ENCODE results near the gene DDX24. TPM values are rescaled to one million over a fixed set of nuclear protein-coding genes. Genes with fewer than 3 reads are reported as not detected.

DDX24 gene
- polyA plus RNA-seq, 2 of the 4 experiments (the other 2 are of a cell fraction): 121 to 161 TPM

DNA sequence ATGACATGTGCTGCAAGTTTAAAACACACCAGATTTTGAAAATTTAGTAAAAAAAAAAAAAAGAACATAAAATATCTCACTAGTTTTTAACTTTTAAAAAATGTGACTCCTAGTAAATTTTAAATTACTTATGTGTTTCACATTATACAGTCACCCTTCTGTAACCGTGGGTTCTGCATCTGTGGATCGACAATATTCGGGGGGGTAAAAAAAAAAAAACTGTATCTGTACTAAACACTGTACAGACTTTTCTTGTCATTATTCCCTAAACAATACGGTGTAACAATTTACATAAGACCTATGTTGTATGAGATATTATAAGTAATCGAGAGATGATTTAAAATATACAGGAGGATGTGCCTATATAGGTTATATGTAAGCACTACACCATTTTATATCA lies 3.2 kb downstream of the DDX24 start:
- Histone ChIP-seq H3K9me3 (peaks cover 40% of the 10 kb centered on the region; the same call in 2 of the 3 replicates), H3K4me2 (no peak overlapping the region), H3K27ac (no peak overlapping the region), H3K4me3 (no peak overlapping the region), H3K4me1 (peaks cover 14% of the 10 kb centered on the region)
- ATAC-seq: no peak
- FAIRE-seq: no peak
- WGBS (ENCODE audit: missing lambda C conversion rate): 96% methylated on average over 5 of the region's 5 CpGs
- CTCF ChIA-PET: interaction anchor here (0.8 to 2.2 kb wide), 2 partner anchors 42 to 138 kb away, joined by 3 to 8 read pairs; no protein-coding TSS in a partner anchor
- no peak for DNase-seq (ENCODE audit: low read depth in 1 of 2, low spot score in 1 of 2)
- TF ChIP-seq, protein P1, sequence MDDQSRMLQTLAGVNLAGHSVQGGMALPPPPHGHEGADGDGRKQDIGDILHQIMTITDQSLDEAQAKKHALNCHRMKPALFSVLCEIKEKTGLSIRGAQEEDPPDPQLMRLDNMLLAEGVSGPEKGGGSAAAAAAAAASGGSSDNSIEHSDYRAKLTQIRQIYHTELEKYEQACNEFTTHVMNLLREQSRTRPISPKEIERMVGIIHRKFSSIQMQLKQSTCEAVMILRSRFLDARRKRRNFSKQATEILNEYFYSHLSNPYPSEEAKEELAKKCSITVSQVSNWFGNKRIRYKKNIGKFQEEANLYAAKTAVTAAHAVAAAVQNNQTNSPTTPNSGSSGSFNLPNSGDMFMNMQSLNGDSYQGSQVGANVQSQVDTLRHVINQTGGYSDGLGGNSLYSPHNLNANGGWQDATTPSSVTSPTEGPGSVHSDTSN (IDR thresholded peaks at IDR 0.05): no peak
- TF ChIP-seq POLR2AphosphoS2 (conservative IDR thresholded peaks at IDR 0.05; ENCODE audit: low read length) (no peak), MAZ (IDR thresholded peaks at IDR 0.05; ENCODE audit: borderline replicate concordance, low read depth, low read length) (no peak), POLR2A (IDR thresholded peaks at IDR 0.05; ENCODE audit: low read length) (no peak), JUN (IDR thresholded peaks at IDR 0.05) (no peak), CBX2 (IDR thresholded peaks at IDR 0.05; ENCODE audit: borderline replicate concordance, low read depth) (no peak), NPAS2 (CRISPR knock-in tag; IDR thresholded peaks at IDR 0.05; ENCODE audit: borderline replicate concordance) (no peak), MYC (IDR thresholded peaks at IDR 0.05; ENCODE audit: borderline replicate concordance, low read length) (no peak), KDM1A (IDR thresholded peaks at IDR 0.05; ENCODE audit: low read depth) (no peak), GATA3 (IDR thresholded peaks at IDR 0.05; ENCODE audit: borderline replicate concordance) (no peak), KDM5A (IDR thresholded peaks at IDR 0.05) (no peak), ZFP36 (IDR thresholded peaks at IDR 0.05; ENCODE audit: borderline replicate concordance, partially characterized antibody) (no peak), HEYL (CRISPR knock-in tag; IDR thresholded peaks at IDR 0.05) (no peak), HOXB5 (CRISPR knock-in tag; IDR thresholded peaks at IDR 0.05) (no peak), CBX8 (IDR thresholded peaks at IDR 0.05) (no peak), JUNB (IDR thresholded peaks at IDR 0.05) (no peak), NFE2L2 (conservative IDR thresholded peaks at IDR 0.05; ENCODE audit: low read length) (no peak)
- TF ChIP-seq, protein P2, sequence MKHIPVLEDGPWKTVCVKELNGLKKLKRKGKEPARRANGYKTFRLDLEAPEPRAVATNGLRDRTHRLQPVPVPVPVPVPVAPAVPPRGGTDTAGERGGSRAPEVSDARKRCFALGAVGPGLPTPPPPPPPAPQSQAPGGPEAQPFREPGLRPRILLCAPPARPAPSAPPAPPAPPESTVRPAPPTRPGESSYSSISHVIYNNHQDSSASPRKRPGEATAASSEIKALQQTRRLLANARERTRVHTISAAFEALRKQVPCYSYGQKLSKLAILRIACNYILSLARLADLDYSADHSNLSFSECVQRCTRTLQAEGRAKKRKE (CRISPR knock-in tag; IDR thresholded peaks at IDR 0.05; ENCODE audit: low read depth): no peak
- TF ChIP-seq, protein P3, sequence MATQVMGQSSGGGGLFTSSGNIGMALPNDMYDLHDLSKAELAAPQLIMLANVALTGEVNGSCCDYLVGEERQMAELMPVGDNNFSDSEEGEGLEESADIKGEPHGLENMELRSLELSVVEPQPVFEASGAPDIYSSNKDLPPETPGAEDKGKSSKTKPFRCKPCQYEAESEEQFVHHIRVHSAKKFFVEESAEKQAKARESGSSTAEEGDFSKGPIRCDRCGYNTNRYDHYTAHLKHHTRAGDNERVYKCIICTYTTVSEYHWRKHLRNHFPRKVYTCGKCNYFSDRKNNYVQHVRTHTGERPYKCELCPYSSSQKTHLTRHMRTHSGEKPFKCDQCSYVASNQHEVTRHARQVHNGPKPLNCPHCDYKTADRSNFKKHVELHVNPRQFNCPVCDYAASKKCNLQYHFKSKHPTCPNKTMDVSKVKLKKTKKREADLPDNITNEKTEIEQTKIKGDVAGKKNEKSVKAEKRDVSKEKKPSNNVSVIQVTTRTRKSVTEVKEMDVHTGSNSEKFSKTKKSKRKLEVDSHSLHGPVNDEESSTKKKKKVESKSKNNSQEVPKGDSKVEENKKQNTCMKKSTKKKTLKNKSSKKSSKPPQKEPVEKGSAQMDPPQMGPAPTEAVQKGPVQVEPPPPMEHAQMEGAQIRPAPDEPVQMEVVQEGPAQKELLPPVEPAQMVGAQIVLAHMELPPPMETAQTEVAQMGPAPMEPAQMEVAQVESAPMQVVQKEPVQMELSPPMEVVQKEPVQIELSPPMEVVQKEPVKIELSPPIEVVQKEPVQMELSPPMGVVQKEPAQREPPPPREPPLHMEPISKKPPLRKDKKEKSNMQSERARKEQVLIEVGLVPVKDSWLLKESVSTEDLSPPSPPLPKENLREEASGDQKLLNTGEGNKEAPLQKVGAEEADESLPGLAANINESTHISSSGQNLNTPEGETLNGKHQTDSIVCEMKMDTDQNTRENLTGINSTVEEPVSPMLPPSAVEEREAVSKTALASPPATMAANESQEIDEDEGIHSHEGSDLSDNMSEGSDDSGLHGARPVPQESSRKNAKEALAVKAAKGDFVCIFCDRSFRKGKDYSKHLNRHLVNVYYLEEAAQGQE (IDR thresholded peaks at IDR 0.05): no peak
- TF ChIP-seq, protein P4, sequence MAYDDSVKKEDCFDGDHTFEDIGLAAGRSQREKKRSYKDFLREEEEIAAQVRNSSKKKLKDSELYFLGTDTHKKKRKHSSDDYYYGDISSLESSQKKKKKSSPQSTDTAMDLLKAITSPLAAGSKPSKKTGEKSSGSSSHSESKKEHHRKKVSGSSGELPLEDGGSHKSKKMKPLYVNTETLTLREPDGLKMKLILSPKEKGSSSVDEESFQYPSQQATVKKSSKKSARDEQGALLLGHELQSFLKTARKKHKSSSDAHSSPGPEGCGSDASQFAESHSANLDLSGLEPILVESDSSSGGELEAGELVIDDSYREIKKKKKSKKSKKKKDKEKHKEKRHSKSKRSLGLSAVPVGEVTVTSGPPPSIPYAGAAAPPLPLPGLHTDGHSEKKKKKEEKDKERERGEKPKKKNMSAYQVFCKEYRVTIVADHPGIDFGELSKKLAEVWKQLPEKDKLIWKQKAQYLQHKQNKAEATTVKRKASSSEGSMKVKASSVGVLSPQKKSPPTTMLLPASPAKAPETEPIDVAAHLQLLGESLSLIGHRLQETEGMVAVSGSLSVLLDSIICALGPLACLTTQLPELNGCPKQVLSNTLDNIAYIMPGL (CRISPR knock-in tag; IDR thresholded peaks at IDR 0.05; ENCODE audit: borderline replicate concordance): no peak
- POLR2A ChIA-PET: no interaction called here

All from A549 (cell line).